SK-N-SH (cell line): ENCODE data around the gene THSD7A. TPM values are rescaled to one million over a fixed set of nuclear protein-coding genes. Genes with fewer than 3 reads are reported as not detected.

Experiments
- CTCF ChIA-PET: fragments of 300-600, 350-600 bp; formaldehyde crosslinking; extraction: SDS; loops from one replicate; lab custom pipeline; 2021; lab: Yijun Ruan, JAX
- POLR2A ChIA-PET: fragments of 350-600 bp; sonication (Branson Sonifier 250); formaldehyde crosslinking; extraction: SDS; loops from one replicate; lab custom pipeline; 2020; ENCODE audit warnings: antibody characterized with exemption, inconsistent platforms; lab: Yijun Ruan, JAX
- DNase-seq: peaks from one replicate; pipeline ENCODE4 v3.0.0; 2012
- H2AFZ ChIP-seq: fragments of 200-600 bp; sonication (generic); 2 replicates; pipeline ENCODE4 v1.8.1; 2016; ENCODE audit warnings: antibody characterized with exemption, mild to moderate bottlenecking, low read depth
- H3F3A ChIP-seq: fragments of 200-600 bp; sonication (generic); replicated peaks from 2 replicates; pipeline ENCODE3; 2016; ENCODE audit warnings: antibody characterized with exemption, mild to moderate bottlenecking; ENCODE audit not compliant: insufficient read depth
- H3K27ac ChIP-seq, 2 experiments: fragments of 200-500 bp in 1 of 2; fragments of 200-600 bp in 1 of 2; sonication (Bioruptor generic) in 1 of 2; sonication (generic), shearing (Covaris generic) in 1 of 2; 2 replicates each; pipeline versions ENCODE4 v1.5.1 to v1.6.1; 2014 to 2016; ENCODE audit warnings: low read depth in 2 of 2, inconsistent platforms in 1 of 2, low read length in 1 of 2, mild to moderate bottlenecking in 1 of 2, mixed read lengths in 1 of 2
- H3K27me3 ChIP-seq: fragments of 200-600 bp; sonication (generic), shearing (Covaris generic); 2 replicates; pipeline ENCODE4 v1.6.1; 2016; ENCODE audit warnings: mixed run types; ENCODE audit not compliant: insufficient read depth
- H3K36me3 ChIP-seq, 2 experiments: fragments of 200-500 bp in 1 of 2; fragments of 200-600 bp in 1 of 2; sonication (Bioruptor generic) in 1 of 2; sonication (generic) in 1 of 2; replicated peaks in 1 of 2; 2 replicates each; pipeline versions ENCODE3 to v1.5.1; 2014 to 2016; ENCODE audit warnings: low read length in 1 of 2, mild to moderate bottlenecking in 1 of 2; ENCODE audit not compliant: insufficient read depth in 2 of 2, control insufficient read depth in 1 of 2
- H3K4me1 ChIP-seq, 2 experiments: fragments of 200-500 bp in 1 of 2; fragments of 200-600 bp in 1 of 2; sonication (Bioruptor generic) in 1 of 2; sonication (generic), shearing (Covaris generic) in 1 of 2; 2 replicates each; pipeline versions ENCODE4 v1.5.1 to v1.6.1; 2014 to 2016; ENCODE audit warnings: low read depth in 1 of 2, low read length in 1 of 2, mixed run types in 1 of 2; ENCODE audit not compliant: insufficient read depth in 2 of 2, control insufficient read depth in 1 of 2
- H3K4me2 ChIP-seq: fragments of 200-600 bp; sonication (generic), shearing (Covaris generic); 2 replicates; pipeline ENCODE4 v1.6.1; 2017; ENCODE audit warnings: mixed run types
- H3K4me3 ChIP-seq, 2 experiments: fragments of 200-500 bp in 1 of 2; fragments of 200-600 bp in 1 of 2; sonication (Bioruptor generic) in 1 of 2; sonication (generic), shearing (Covaris generic) in 1 of 2; 2 replicates each; pipeline versions ENCODE4 v1.5.1 to v1.8.1; 2014 to 2016; ENCODE audit warnings: low read depth in 2 of 2, inconsistent platforms in 1 of 2, low read length in 1 of 2, mild to moderate bottlenecking in 1 of 2, mixed read lengths in 1 of 2, moderate library complexity in 1 of 2
- H3K79me2 ChIP-seq: fragments of 200-600 bp; sonication (generic); 2 replicates; pipeline ENCODE4 v1.8.1; 2017; ENCODE audit warnings: mild to moderate bottlenecking; ENCODE audit not compliant: insufficient read depth
- H3K9ac ChIP-seq: fragments of 200-600 bp; sonication (generic); 2 replicates; pipeline ENCODE4 v1.6.1; 2017; ENCODE audit warnings: mixed run types
- H3K9me2 ChIP-seq: fragments of 200-600 bp; sonication (generic); 2 replicates; pipeline ENCODE4 v1.6.1; 2017; ENCODE audit warnings: mixed run types
- H3K9me3 ChIP-seq: fragments of 200-600 bp; sonication (generic); 2 replicates; pipeline ENCODE4 v1.6.1; 2017; ENCODE audit warnings: mixed run types, mild to moderate bottlenecking, moderate library complexity
- H4K20me1 ChIP-seq: fragments of 200-600 bp; sonication (generic); 2 replicates; pipeline ENCODE4 v1.6.1; 2017; ENCODE audit warnings: mild to moderate bottlenecking, mixed run types; ENCODE audit not compliant: insufficient read depth
- CHD2 ChIP-seq: fragments of 150-350 bp; IDR thresholded peaks from 2 replicates; pipeline ENCODE4 v1.6.1; 2018; ENCODE audit warnings: low read length; ENCODE audit not compliant: partially characterized antibody
- ELF1 ChIP-seq: IDR thresholded peaks from 2 replicates; pipeline ENCODE4 v1.4.0; 2012
- EZH2phosphoT487 ChIP-seq: fragments of 200-600 bp; sonication (generic); IDR thresholded peaks from 2 replicates; pipeline ENCODE4 v1.6.1; 2017; ENCODE audit warnings: low read depth, mixed run types, mild to moderate bottlenecking, antibody characterized with exemption, moderate library complexity, borderline replicate concordance
- FOSL2 ChIP-seq: IDR thresholded peaks from 2 replicates; pipeline ENCODE4 v1.4.0; 2012; ENCODE audit warnings: low read depth, mild to moderate bottlenecking, moderate library complexity, borderline replicate concordance
- FOXJ3 ChIP-seq: sonication (generic); formaldehyde crosslinking; IDR thresholded peaks from 2 replicates; pipeline ENCODE4 v1.5.1; 2020; ENCODE audit warnings: mild to moderate bottlenecking, missing genetic modification reagents
- JUND ChIP-seq: IDR thresholded peaks from 2 replicates; pipeline ENCODE4 v1.4.0; 2012
- MAX ChIP-seq: IDR thresholded peaks from 2 replicates; pipeline ENCODE4 v1.4.0; 2012; ENCODE audit warnings: low read depth
- RCOR1 ChIP-seq: fragments of 150-350 bp; IDR thresholded peaks from 2 replicates; pipeline ENCODE4 v1.6.1; 2017; ENCODE audit warnings: antibody characterized with exemption, low read length
- RFX5 ChIP-seq: IDR thresholded peaks from 2 replicates; pipeline ENCODE4 v1.6.1; 2012; ENCODE audit warnings: mild to moderate bottlenecking, improper control_type of control experiment, low read length
- RXRA ChIP-seq: IDR thresholded peaks from 2 replicates; pipeline ENCODE4 v1.4.0; 2012; ENCODE audit warnings: low read depth, mild to moderate bottlenecking, borderline replicate concordance
- SMC3 ChIP-seq: IDR thresholded peaks from 2 replicates; pipeline ENCODE4 v1.6.1; 2012; ENCODE audit warnings: low read depth, low read length, improper control_type of control experiment
- TCF12 ChIP-seq: IDR thresholded peaks from 2 replicates; pipeline ENCODE4 v1.4.0; 2012
- USF2 ChIP-seq: fragments of 150-350 bp; IDR thresholded peaks from 2 replicates; pipeline ENCODE4 v1.6.1; 2017; ENCODE audit warnings: antibody characterized with exemption, low read length, low read depth, borderline replicate concordance
- WGBS: methylation state at CpG from one replicate; pipeline ENCODE4 v1.1.6; 2017; ENCODE audit warnings: low lambda C conversion rate; 5-methylcytosine and 5-hydroxymethylcytosine counted together
- polyA plus RNA-seq, 3 experiments: library from polyadenylated mRNA; depleted of rRNA; stranded (reverse); fragments of >200 nt; gene quantifications; 2 replicates each; pipeline ENCODE4 v1.2.3, GENCODE V29; 2012
- TF ChIP-seq, protein P1 (sequence below): IDR thresholded peaks from 2 replicates; pipeline ENCODE4 v1.6.1; 2012; ENCODE audit warnings: mild to moderate bottlenecking, low read depth, low read length, moderate library complexity

The THSD7A gene
- polyA plus RNA-seq, 1 of the 3 experiments (the other 2 are of a cell fraction) = 0.16 TPM

GRCh38 chr7:11751807-11752389, 80.1 kb downstream of the THSD7A start:
- DNase-seq = no peak
- H4K20me1 ChIP-seq = no peaks in the 10 kb centered on the region
- 49% methylated on average over 8 of the region's 8 CpGs for WGBS

More at GRCh38 chr7:11751807-11752389, 80.1 kb downstream of the THSD7A start:
- POLR2A ChIA-PET = no interaction called here
- H3F3A ChIP-seq = no peaks in the 10 kb centered on the region
- no peaks in the 10 kb centered on the region for H3K36me3 ChIP-seq
- H3K9me2 ChIP-seq = no peaks in the 10 kb centered on the region
- CTCF ChIA-PET = interaction anchor here (0.7 to 1.2 kb wide), 4 partner anchors 28 to 295 kb away, joined by 3 to 4 read pairs (median 3); no protein-coding TSS in a partner anchor
- no peak overlapping the region; a peak in 1 of 4 replicates for H3K27ac ChIP-seq
- no peaks in the 10 kb centered on the region for H3K27me3 ChIP-seq
- no peaks in the 10 kb centered on the region for H3K79me2 ChIP-seq
- no peak overlapping the region for H3K4me2 ChIP-seq
- no peak for TF ChIP-seq CHD2
- TF ChIP-seq, protein P1, sequence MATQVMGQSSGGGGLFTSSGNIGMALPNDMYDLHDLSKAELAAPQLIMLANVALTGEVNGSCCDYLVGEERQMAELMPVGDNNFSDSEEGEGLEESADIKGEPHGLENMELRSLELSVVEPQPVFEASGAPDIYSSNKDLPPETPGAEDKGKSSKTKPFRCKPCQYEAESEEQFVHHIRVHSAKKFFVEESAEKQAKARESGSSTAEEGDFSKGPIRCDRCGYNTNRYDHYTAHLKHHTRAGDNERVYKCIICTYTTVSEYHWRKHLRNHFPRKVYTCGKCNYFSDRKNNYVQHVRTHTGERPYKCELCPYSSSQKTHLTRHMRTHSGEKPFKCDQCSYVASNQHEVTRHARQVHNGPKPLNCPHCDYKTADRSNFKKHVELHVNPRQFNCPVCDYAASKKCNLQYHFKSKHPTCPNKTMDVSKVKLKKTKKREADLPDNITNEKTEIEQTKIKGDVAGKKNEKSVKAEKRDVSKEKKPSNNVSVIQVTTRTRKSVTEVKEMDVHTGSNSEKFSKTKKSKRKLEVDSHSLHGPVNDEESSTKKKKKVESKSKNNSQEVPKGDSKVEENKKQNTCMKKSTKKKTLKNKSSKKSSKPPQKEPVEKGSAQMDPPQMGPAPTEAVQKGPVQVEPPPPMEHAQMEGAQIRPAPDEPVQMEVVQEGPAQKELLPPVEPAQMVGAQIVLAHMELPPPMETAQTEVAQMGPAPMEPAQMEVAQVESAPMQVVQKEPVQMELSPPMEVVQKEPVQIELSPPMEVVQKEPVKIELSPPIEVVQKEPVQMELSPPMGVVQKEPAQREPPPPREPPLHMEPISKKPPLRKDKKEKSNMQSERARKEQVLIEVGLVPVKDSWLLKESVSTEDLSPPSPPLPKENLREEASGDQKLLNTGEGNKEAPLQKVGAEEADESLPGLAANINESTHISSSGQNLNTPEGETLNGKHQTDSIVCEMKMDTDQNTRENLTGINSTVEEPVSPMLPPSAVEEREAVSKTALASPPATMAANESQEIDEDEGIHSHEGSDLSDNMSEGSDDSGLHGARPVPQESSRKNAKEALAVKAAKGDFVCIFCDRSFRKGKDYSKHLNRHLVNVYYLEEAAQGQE = no peak
- TF ChIP-seq EZH2phosphoT487 = no peak
- TF ChIP-seq ELF1 = no peak
- no peak for TF ChIP-seq FOXJ3 (CRISPR knock-in tag)
- no peak for TF ChIP-seq JUND
- no peak for TF ChIP-seq TCF12
- no peak for TF ChIP-seq RXRA
- no peak for TF ChIP-seq SMC3
- TF ChIP-seq RFX5 = no peak
- TF ChIP-seq MAX = no peak
- no peak for TF ChIP-seq USF2
- TF ChIP-seq RCOR1 = no peak
- TF ChIP-seq FOSL2 = no peak
- no peak overlapping the region for H3K4me3 ChIP-seq
- no peak overlapping the region for H3K9ac ChIP-seq
- H3K9me3 ChIP-seq = no peaks in the 10 kb centered on the region
- no peak overlapping the region for H2AFZ ChIP-seq
- peaks cover 0 to 22% of the 10 kb centered on the region in 2 experiments; a peak in 2 of 4 replicates for H3K4me1 ChIP-seq
